ENCODE results near the gene MRPS21. TPM values are rescaled to one million over a fixed set of nuclear protein-coding genes. Genes with fewer than 3 reads are reported as not detected.

Gene MRPS21
- total and polyA plus RNA-seq, 9 of the 15 experiments (the other 6 are each of a cell fraction or from before 2014, with no cell fraction given): 119 to 407 (median 149) TPM

DNA sequence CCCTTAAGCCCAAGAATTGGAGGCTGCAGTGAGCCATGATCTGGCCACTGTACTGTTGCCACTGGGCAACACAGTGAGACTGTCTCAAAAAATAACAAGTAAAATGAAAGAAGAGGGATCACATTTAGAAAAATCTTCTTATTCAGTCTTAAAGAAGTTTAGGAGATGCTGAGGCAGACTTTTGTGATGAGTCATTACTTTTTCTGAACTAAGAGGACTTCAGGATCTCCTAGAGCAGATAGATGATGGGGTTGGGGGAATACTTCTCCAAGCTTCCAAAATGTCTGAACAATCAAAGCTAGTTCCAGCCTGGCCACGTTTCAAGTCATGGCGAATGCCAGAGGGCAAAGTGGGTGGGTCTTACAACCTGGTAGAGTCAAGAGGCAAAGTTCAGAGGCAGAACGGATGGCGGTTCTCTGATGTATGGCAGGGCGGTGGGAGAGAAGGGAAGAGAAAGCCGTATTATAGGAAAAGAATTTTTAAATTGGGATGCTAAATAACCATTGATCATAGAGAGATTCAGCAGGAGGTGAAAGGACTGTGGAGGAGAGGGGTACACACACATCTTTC lies 13.4 kb upstream of the MRPS21 start (continued):
- TF ChIP-seq, protein P1, sequence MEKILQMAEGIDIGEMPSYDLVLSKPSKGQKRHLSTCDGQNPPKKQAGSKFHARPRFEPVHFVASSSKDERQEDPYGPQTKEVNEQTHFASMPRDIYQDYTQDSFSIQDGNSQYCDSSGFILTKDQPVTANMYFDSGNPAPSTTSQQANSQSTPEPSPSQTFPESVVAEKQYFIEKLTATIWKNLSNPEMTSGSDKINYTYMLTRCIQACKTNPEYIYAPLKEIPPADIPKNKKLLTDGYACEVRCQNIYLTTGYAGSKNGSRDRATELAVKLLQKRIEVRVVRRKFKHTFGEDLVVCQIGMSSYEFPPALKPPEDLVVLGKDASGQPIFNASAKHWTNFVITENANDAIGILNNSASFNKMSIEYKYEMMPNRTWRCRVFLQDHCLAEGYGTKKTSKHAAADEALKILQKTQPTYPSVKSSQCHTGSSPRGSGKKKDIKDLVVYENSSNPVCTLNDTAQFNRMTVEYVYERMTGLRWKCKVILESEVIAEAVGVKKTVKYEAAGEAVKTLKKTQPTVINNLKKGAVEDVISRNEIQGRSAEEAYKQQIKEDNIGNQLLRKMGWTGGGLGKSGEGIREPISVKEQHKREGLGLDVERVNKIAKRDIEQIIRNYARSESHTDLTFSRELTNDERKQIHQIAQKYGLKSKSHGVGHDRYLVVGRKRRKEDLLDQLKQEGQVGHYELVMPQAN (IDR thresholded peaks at IDR 0.05; ENCODE audit: borderline replicate concordance): no peak
- TF ChIP-seq BDP1 (IDR thresholded peaks at IDR 0.05; ENCODE audit: insufficient read depth, insufficient read length) (no peak), C11orf30 (IDR thresholded peaks at IDR 0.05; ENCODE audit: low read depth) (peak; percentile 92), MAFK (IDR thresholded peaks at IDR 0.05; ENCODE audit: low read length) (peak; percentile 72), HDAC2 (IDR thresholded peaks at IDR 0.05) (no peak), ZNF408 (CRISPR knock-in tag; IDR thresholded peaks at IDR 0.05; ENCODE audit: low read depth) (no peak), RBM39 (optimal IDR thresholded peaks at IDR 0.05; ENCODE audit: low read depth, low read length) (no peak)
- TF ChIP-seq, protein P2, sequence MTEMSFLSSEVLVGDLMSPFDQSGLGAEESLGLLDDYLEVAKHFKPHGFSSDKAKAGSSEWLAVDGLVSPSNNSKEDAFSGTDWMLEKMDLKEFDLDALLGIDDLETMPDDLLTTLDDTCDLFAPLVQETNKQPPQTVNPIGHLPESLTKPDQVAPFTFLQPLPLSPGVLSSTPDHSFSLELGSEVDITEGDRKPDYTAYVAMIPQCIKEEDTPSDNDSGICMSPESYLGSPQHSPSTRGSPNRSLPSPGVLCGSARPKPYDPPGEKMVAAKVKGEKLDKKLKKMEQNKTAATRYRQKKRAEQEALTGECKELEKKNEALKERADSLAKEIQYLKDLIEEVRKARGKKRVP (CRISPR knock-in tag; IDR thresholded peaks at IDR 0.05): no peak
- TF ChIP-seq, protein P3, sequence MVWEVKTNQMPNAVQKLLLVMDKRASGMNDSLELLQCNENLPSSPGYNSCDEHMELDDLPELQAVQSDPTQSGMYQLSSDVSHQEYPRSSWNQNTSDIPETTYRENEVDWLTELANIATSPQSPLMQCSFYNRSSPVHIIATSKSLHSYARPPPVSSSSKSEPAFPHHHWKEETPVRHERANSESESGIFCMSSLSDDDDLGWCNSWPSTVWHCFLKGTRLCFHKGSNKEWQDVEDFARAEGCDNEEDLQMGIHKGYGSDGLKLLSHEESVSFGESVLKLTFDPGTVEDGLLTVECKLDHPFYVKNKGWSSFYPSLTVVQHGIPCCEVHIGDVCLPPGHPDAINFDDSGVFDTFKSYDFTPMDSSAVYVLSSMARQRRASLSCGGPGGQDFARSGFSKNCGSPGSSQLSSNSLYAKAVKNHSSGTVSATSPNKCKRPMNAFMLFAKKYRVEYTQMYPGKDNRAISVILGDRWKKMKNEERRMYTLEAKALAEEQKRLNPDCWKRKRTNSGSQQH (CRISPR knock-in tag; IDR thresholded peaks at IDR 0.05): no peak
- TF ChIP-seq, protein P4, sequence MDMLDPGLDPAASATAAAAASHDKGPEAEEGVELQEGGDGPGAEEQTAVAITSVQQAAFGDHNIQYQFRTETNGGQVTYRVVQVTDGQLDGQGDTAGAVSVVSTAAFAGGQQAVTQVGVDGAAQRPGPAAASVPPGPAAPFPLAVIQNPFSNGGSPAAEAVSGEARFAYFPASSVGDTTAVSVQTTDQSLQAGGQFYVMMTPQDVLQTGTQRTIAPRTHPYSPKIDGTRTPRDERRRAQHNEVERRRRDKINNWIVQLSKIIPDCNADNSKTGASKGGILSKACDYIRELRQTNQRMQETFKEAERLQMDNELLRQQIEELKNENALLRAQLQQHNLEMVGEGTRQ (CRISPR knock-in tag; IDR thresholded peaks at IDR 0.05): no peak
- TF ChIP-seq, protein P5, sequence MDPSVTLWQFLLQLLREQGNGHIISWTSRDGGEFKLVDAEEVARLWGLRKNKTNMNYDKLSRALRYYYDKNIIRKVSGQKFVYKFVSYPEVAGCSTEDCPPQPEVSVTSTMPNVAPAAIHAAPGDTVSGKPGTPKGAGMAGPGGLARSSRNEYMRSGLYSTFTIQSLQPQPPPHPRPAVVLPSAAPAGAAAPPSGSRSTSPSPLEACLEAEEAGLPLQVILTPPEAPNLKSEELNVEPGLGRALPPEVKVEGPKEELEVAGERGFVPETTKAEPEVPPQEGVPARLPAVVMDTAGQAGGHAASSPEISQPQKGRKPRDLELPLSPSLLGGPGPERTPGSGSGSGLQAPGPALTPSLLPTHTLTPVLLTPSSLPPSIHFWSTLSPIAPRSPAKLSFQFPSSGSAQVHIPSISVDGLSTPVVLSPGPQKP (CRISPR knock-in tag; IDR thresholded peaks at IDR 0.05): no peak

All from K562 (cell line).